ENCODE results near the gene CDH18. TPM values are rescaled to one million over a fixed set of nuclear protein-coding genes. Genes with fewer than 3 reads are reported as not detected.

The CDH18 gene
- polyA plus RNA-seq, 1 donor from 2014 or later: 5.6 TPM

DNA sequence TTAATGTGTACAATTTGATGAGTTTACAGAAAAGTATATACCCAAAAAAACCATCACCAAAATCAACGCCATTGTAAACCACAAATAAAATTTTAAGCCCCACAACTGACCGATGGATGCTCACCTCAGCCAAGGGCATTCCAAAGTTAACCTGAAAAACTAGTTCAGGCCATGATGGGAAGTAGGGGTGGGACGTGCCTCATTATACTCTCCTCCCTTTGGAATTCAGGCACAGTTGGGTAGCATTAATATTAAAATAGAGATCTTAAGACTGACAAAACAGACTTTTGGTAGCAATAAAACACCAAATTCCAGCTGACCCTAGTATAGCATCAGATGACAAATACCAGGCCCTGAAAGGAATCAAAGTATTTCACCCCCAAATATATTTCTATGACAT lies 129.0 kb downstream of the CDH18 start:
- no peak overlapping the region for H3K27ac ChIP-seq (ENCODE audit: low read length)
- H3K79me2 ChIP-seq (replicated peaks; ENCODE audit: insufficient read depth, low read length): no peaks in the 10 kb centered on the region
- H3K9me3 ChIP-seq (ENCODE audit: low read length): no peaks in the 10 kb centered on the region
- H2AFZ ChIP-seq (ENCODE audit: low read depth, low read length): no peak overlapping the region
- no peaks in the 10 kb centered on the region for H3K9me2 ChIP-seq (ENCODE audit: insufficient read depth, low read length)
- no peak overlapping the region for H3K4me2 ChIP-seq (ENCODE audit: low read length)
- no peak overlapping the region for H3K4me3 ChIP-seq (ENCODE audit: low read length)
- no peak overlapping the region for H3K9ac ChIP-seq (ENCODE audit: low read length)
- H3F3A ChIP-seq (ENCODE audit: insufficient read depth, low read length, poor library complexity, severe bottlenecking): no peaks in the 10 kb centered on the region
- no peaks in the 10 kb centered on the region for H3K27me3 ChIP-seq (ENCODE audit: insufficient read depth, low read depth, low read length)
- H3K36me3 ChIP-seq (ENCODE audit: insufficient read depth, low read length): no peaks in the 10 kb centered on the region
- TF ChIP-seq POLR2AphosphoS5 (IDR thresholded peaks at IDR 0.05) (no peak), TAF1 (IDR thresholded peaks at IDR 0.05; ENCODE audit: low read depth) (no peak), EZH2 (IDR thresholded peaks at IDR 0.05; ENCODE audit: borderline replicate concordance, insufficient read depth, low read length, poor library complexity, severe bottlenecking) (no peak), REST (IDR thresholded peaks at IDR 0.05; ENCODE audit: borderline replicate concordance) (no peak), CTCF (IDR thresholded peaks at IDR 0.05; ENCODE audit: poor library complexity, severe bottlenecking) (no peak), EP300 (conservative IDR thresholded peaks at IDR 0.05; ENCODE audit: poor library complexity, severe bottlenecking) (no peak), RAD21 (conservative IDR thresholded peaks at IDR 0.05) (no peak)
- no peaks in the 10 kb centered on the region for H4K20me1 ChIP-seq (ENCODE audit: insufficient read depth)

DNA sequence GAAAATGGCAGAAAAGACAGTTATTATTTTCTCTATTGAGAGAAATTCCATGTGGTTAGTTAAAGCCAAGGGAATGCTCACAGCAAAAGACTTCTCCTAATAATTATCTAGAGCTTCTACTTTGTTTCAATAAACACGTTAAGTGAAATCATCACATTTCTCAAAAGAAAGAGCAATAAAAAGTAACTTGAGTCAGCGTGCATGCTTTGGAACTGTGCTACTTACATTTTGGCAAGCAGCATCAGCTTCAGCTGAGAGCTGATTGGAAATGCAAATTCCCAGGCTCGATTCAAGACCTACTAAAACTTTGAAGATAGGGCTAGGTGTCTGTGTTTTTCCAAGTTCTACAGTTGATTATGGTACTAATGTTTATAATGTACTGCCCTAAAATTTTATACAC lies 132.1 kb downstream of the CDH18 start:
- Histone ChIP-seq H3K4me3 (ENCODE audit: low read length) (no peak overlapping the region), H3K79me2 (replicated peaks; ENCODE audit: insufficient read depth, low read length) (no peaks in the 10 kb centered on the region), H3K9ac (ENCODE audit: low read length) (no peak overlapping the region), H3K27ac (ENCODE audit: low read length) (no peak overlapping the region), H4K20me1 (ENCODE audit: insufficient read depth) (no peaks in the 10 kb centered on the region), H3K36me3 (ENCODE audit: insufficient read depth, low read length) (no peaks in the 10 kb centered on the region), H2AFZ (ENCODE audit: low read depth, low read length) (no peak overlapping the region), H3F3A (ENCODE audit: insufficient read depth, low read length, poor library complexity, severe bottlenecking) (no peaks in the 10 kb centered on the region), H3K9me2 (ENCODE audit: insufficient read depth, low read length) (no peaks in the 10 kb centered on the region), H3K4me2 (ENCODE audit: low read length) (no peak overlapping the region), H3K27me3 (ENCODE audit: insufficient read depth, low read depth, low read length) (no peaks in the 10 kb centered on the region), H3K9me3 (ENCODE audit: low read length) (no peaks in the 10 kb centered on the region)
- TF ChIP-seq RAD21 (conservative IDR thresholded peaks at IDR 0.05): no peak
- TF ChIP-seq TAF1 (IDR thresholded peaks at IDR 0.05; ENCODE audit: low read depth): no peak
- no peak for TF ChIP-seq EP300 (conservative IDR thresholded peaks at IDR 0.05; ENCODE audit: poor library complexity, severe bottlenecking)
- TF ChIP-seq POLR2AphosphoS5 (IDR thresholded peaks at IDR 0.05): no peak
- TF ChIP-seq SMC3 (conservative IDR thresholded peaks at IDR 0.05; ENCODE audit: poor library complexity): no peak
- no peak for TF ChIP-seq REST (IDR thresholded peaks at IDR 0.05; ENCODE audit: borderline replicate concordance)
- no peak for TF ChIP-seq EZH2 (IDR thresholded peaks at IDR 0.05; ENCODE audit: borderline replicate concordance, insufficient read depth, low read length, poor library complexity, severe bottlenecking)
- TF ChIP-seq MXI1 (conservative IDR thresholded peaks at IDR 0.05; ENCODE audit: poor library complexity, severe bottlenecking): no peak
- no peak for TF ChIP-seq CTCF (IDR thresholded peaks at IDR 0.05; ENCODE audit: poor library complexity, severe bottlenecking)

Data from neural cell (in vitro differentiated cells).